ENCODE data around the gene PGC. TPM values are rescaled to one million over a fixed set of nuclear protein-coding genes. Genes with fewer than 3 reads are reported as not detected.

PGC gene
- total RNA-seq, 1 donor from 2014 or later: not detected

DNA sequence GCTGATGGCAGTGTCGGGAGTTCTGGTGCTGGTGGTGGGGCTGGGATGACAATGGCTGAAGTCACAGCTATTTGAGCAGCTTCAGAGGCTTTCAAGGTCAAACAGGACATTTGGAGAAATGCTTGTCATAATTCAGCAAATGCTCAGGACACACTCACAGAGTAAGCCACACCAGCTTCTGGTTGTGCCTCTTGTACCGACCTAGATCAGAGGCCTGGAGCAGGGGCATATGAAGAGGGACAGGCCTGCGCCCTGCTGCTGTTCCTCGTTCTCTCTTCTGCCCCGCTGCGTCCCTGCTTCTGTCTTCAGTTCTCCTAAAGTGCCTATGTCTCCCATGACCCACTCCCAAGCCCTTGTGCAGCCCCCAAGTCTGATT is 893 bp upstream of the PGC start:
- H3K27ac Mint-ChIP-seq: no peak overlapping the region
- H3K4me3 Mint-ChIP-seq: no peak overlapping the region
- CTCF ChIA-PET: no interaction called here

DNA sequence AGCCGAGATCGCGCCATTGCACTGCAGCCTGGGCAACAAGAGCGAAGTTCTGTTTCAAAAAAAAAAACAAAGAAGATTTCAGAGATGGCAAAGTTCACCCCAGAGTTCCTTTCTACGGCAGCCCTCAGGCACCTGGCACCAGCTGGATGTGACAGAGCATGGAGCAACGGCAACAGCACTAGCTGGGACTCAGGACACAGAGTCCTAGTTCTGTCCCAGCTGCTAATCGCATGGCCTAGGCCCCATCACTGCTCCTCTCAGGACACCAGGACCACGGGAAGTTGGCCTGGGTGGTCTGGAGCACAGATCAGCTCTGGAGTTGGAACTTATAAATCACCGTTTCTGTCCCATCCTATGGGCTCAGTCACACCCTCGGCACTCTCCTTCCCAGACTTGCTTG is 1.1 kb downstream of the PGC start:
- Mint-ChIP-seq H3K27ac (no peak overlapping the region), H3K9me3 (no peaks in the 10 kb centered on the region), H3K4me3 (no peak overlapping the region), H3K36me3 (ENCODE audit: low read depth) (no peaks in the 10 kb centered on the region), H3K27me3 (no peaks in the 10 kb centered on the region), H3K4me1 (no peaks in the 10 kb centered on the region)
- CTCF ChIA-PET: no interaction called here
- TF ChIP-seq, protein P1, sequence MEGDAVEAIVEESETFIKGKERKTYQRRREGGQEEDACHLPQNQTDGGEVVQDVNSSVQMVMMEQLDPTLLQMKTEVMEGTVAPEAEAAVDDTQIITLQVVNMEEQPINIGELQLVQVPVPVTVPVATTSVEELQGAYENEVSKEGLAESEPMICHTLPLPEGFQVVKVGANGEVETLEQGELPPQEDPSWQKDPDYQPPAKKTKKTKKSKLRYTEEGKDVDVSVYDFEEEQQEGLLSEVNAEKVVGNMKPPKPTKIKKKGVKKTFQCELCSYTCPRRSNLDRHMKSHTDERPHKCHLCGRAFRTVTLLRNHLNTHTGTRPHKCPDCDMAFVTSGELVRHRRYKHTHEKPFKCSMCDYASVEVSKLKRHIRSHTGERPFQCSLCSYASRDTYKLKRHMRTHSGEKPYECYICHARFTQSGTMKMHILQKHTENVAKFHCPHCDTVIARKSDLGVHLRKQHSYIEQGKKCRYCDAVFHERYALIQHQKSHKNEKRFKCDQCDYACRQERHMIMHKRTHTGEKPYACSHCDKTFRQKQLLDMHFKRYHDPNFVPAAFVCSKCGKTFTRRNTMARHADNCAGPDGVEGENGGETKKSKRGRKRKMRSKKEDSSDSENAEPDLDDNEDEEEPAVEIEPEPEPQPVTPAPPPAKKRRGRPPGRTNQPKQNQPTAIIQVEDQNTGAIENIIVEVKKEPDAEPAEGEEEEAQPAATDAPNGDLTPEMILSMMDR (IDR thresholded peaks at IDR 0.05): no peak
- POLR2A ChIA-PET: no interaction called here
- intact Hi-C loops (cut with micrococcal nuclease): no loop called here
- DNase-seq (no peak), ATAC-seq (ENCODE audit: low read depth) (no peak)

More for the DNA sequence above, 893 bp upstream of the PGC start:
- POLR2A ChIA-PET: interaction anchor here (0.6 kb wide), 1 partner anchor 10 kb away, joined by 4 read pairs; no protein-coding TSS in a partner anchor
- H3K9me3 Mint-ChIP-seq: no peaks in the 10 kb centered on the region
- TF ChIP-seq, protein P1 (IDR thresholded peaks at IDR 0.05): no peak
- no peaks in the 10 kb centered on the region for H3K36me3 Mint-ChIP-seq (ENCODE audit: low read depth)
- ATAC-seq (ENCODE audit: low read depth) (no peak), DNase-seq (no peak)
- no peaks in the 10 kb centered on the region for H3K4me1 Mint-ChIP-seq
- H3K27me3 Mint-ChIP-seq: peaks cover 1% of the 10 kb centered on the region
- intact Hi-C loops (cut with micrococcal nuclease): no loop called here

DNA sequence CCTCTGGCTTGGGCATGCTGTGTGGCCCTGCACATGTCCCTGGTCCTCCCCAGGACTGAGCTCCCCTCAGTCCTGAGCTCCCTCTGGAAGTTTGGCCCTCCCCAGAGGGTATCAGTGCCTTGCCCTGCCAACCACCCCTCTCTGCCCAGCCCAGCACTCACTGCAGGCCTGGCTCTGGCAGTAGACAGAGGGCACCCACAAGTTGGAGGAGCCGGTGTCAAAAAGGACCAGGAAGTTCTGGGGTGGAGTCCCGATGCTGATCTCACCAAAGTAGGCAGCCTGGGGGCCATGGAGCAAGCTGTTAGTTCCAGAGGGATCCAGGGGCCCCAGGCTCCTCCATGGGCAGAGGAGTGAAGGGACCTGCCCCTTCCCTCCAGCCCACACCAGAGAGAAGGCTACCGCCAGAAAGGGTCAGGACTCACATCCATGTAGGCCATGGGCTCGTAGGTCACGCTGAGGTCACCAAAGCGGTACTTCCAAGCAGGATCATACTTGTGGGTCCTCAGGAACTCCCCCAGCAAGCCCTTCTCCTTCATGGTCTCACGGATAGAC is 2.9 kb downstream of the PGC start:
- no peaks in the 10 kb centered on the region for H3K9me3 Mint-ChIP-seq
- intact Hi-C loops (cut with micrococcal nuclease): no loop called here
- TF ChIP-seq, protein P1 (IDR thresholded peaks at IDR 0.05): no peak
- H3K4me1 Mint-ChIP-seq: no peaks in the 10 kb centered on the region
- ChIA-PET CTCF (no interaction called here), POLR2A (no interaction called here)
- H3K4me3 Mint-ChIP-seq: no peak overlapping the region
- H3K36me3 Mint-ChIP-seq (ENCODE audit: low read depth): no peaks in the 10 kb centered on the region
- ATAC-seq (ENCODE audit: low read depth) (no peak), DNase-seq (no peak)
- no peaks in the 10 kb centered on the region for H3K27me3 Mint-ChIP-seq
- H3K27ac Mint-ChIP-seq: no peak overlapping the region

DNA sequence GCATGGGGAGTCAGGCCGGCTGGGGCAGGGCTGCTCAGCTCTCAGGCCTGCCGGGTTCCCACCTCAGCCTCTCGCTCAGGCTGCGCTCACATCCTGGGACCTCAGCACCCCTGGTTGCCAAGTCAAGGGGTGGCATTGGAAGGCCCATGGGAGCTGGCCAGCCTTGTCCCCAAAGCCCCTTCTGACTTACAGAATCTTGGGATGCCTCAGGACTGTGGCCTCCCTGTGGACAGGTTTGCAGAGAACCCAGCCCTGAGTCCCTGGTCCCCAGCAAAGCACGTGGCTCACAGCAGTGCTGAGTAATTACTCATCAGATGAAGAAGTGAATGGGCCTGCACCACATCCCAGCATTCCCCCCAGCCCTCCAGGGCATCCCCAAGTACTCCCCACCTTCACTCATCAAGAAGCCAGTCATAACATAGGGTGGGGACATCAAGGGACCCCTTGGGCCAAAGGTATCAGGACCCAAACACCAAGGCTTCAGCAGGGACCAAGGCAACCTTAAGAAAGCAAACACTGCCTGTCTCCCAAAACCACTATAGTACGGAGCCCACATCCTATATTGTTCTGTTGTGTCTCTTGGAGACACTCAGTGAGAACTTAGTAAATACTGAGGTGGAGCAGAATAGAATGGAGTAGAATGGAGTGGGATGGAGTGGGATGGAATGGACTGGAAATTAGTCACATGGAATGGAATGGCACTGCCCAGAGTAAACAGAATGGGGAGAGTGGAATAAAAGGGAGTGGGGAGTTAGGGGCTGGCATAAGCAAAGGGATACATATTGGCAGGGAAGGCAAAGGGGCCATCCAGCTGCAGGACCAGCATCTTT is 3.6 kb downstream of the PGC start:
- TF ChIP-seq, protein P1 (IDR thresholded peaks at IDR 0.05): no peak
- no peak overlapping the region for H3K27ac Mint-ChIP-seq
- intact Hi-C loops (cut with micrococcal nuclease): no loop called here
- H3K27me3 Mint-ChIP-seq: no peaks in the 10 kb centered on the region
- no peak for ATAC-seq (ENCODE audit: low read depth)
- no peak for DNase-seq
- no peaks in the 10 kb centered on the region for H3K9me3 Mint-ChIP-seq
- CTCF ChIA-PET: no interaction called here
- POLR2A ChIA-PET: interaction anchor here (1.2 kb wide), 1 partner anchor 10 kb away, joined by 3 read pairs; no protein-coding TSS in a partner anchor
- no peak overlapping the region for H3K4me3 Mint-ChIP-seq
- no peaks in the 10 kb centered on the region for H3K36me3 Mint-ChIP-seq (ENCODE audit: low read depth)
- no peaks in the 10 kb centered on the region for H3K4me1 Mint-ChIP-seq

DNA sequence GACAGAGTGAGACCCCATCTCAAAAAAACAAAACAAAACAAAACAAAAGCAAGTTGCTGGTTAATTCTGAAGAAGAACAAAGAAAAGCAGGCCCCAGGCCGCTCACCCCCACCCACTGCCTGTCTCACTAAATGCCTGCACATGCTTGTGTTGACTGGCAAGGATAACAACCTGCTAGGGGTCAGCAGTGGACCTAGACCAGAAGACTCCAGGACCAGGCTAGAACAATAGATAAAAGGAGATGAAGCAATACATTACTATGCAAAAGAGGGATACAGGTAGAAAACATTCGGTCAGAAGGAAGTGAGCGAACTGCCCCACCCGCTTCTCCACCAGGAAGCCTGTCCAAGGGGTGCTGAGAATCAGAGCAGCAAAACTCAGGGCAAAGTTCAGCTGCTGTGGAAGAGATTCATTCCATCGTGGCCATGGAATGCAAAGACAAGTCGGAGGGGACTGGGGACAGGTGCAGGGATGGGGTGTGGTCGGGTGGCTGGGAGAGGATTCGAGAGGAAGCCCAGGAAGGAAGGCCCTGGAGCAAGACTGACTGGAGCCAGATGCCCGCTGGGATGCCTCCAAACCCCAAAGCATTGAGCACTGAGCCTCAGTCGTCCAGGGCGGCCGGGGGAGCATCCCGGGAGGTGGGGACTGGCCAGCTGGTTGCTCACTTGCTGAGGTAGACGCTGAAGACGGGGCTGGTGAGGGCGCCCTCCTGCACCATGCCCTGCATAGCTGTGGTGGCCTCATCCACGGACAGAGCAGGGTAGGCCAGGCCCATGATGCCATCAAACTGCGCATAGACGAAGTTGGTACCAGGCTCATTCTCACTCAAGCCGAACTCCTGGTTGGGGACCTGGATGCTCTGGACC is 5.3 kb downstream of the PGC start:
- POLR2A ChIA-PET: no interaction called here
- Mint-ChIP-seq H3K4me3 (no peak overlapping the region), H3K4me1 (no peaks in the 10 kb centered on the region), H3K27me3 (no peaks in the 10 kb centered on the region), H3K9me3 (no peaks in the 10 kb centered on the region), H3K36me3 (ENCODE audit: low read depth) (no peaks in the 10 kb centered on the region), H3K27ac (no peak overlapping the region)
- CTCF ChIA-PET: no interaction called here
- TF ChIP-seq, protein P1 (IDR thresholded peaks at IDR 0.05): no peak
- intact Hi-C loops (cut with micrococcal nuclease): no loop called here
- ATAC-seq (ENCODE audit: low read depth) (no peak), DNase-seq (no peak)
